IPS-18c (cell line): ENCODE data around the gene LFNG.

Experiments
- H3K4me3 ChIP-seq: 2 replicates; pipeline ENCODE4 v1.7.0; 2013; ENCODE audit warnings: low read depth, mild to moderate bottlenecking, low read length, moderate library complexity; ENCODE audit not compliant: insufficient read depth
- H3K9me3 ChIP-seq: one replicate; pipeline ENCODE4 v1.6.1; 2013; ENCODE audit warnings: mild to moderate bottlenecking, low read length, moderate library complexity; ENCODE audit not compliant: control insufficient read depth, insufficient read depth

Gene LFNG

GRCh38 chr7:2479276-2480069 lies 40.1 kb upstream of the LFNG start:
- H3K9me3 ChIP-seq, result no peaks in the 10 kb centered on the region
- H3K4me3 ChIP-seq, result no peak overlapping the region

- Histone ChIP-seq H3K4me3 (no peak overlapping the region), H3K9me3 (peaks cover 2% of the 10 kb centered on the region)
Measured at GRCh38 chr7:2480070-2480408, 39.5 kb upstream of the LFNG start.

GRCh38 chr7:2481195-2481594 lies 38.4 kb upstream of the LFNG start:
- Histone ChIP-seq H3K4me3 (no peak overlapping the region), H3K9me3 (peaks cover 2% of the 10 kb centered on the region)

- Histone ChIP-seq H3K9me3 (peaks cover 2% of the 10 kb centered on the region), H3K4me3 (no peak overlapping the region)
Measured at GRCh38 chr7:2482725-2483451, 36.7 kb upstream of the LFNG start.

GRCh38 chr7:2483494-2483893 lies 36.1 kb upstream of the LFNG start:
- no peak overlapping the region for H3K4me3 ChIP-seq
- H3K9me3 ChIP-seq, result peaks cover 2% of the 10 kb centered on the region

- Histone ChIP-seq H3K4me3 (no peak overlapping the region), H3K9me3 (peaks cover 2% of the 10 kb centered on the region)
Measured at GRCh38 chr7:2484868-2485267, 34.7 kb upstream of the LFNG start.

- no peak overlapping the region for H3K4me3 ChIP-seq
- peaks cover 2% of the 10 kb centered on the region for H3K9me3 ChIP-seq
Measured at GRCh38 chr7:2487586-2488271, 31.8 kb upstream of the LFNG start.

GRCh38 chr7:2488272-2488645 lies 31.3 kb upstream of the LFNG start:
- peaks cover 2% of the 10 kb centered on the region for H3K9me3 ChIP-seq
- no peak overlapping the region for H3K4me3 ChIP-seq

GRCh38 chr7:2488681-2489080 lies 30.9 kb upstream of the LFNG start:
- Histone ChIP-seq H3K4me3 (no peak overlapping the region), H3K9me3 (peaks cover 2% of the 10 kb centered on the region)

- no peak overlapping the region for H3K4me3 ChIP-seq
Measured at GRCh38 chr7:2490181-2490651, 29.4 kb upstream of the LFNG start.

GRCh38 chr7:2492038-2492437 lies 27.5 kb upstream of the LFNG start:
- H3K4me3 ChIP-seq, result no peak overlapping the region
- no peaks in the 10 kb centered on the region for H3K9me3 ChIP-seq

More at GRCh38 chr7:2490181-2490651, 29.4 kb upstream of the LFNG start:
- H3K9me3 ChIP-seq, result no peaks in the 10 kb centered on the region

GRCh38 chr7:2493205-2494164 lies 26.1 kb upstream of the LFNG start:
- Histone ChIP-seq H3K4me3 (no peak overlapping the region), H3K9me3 (no peaks in the 10 kb centered on the region)

- H3K4me3 ChIP-seq, result no peak overlapping the region
- H3K9me3 ChIP-seq, result no peaks in the 10 kb centered on the region
Measured at GRCh38 chr7:2494191-2495130, 25.1 kb upstream of the LFNG start.

- H3K4me3 ChIP-seq, result peak overlapping the region; percentile 9; the same call in 1 of the 2 replicates
Measured at GRCh38 chr7:2495418-2496299, 23.9 kb upstream of the LFNG start.

GRCh38 chr7:2496375-2496774 lies 23.2 kb upstream of the LFNG start:
- no peaks in the 10 kb centered on the region for H3K9me3 ChIP-seq
- no peak overlapping the region for H3K4me3 ChIP-seq

More at GRCh38 chr7:2495418-2496299, 23.9 kb upstream of the LFNG start:
- H3K9me3 ChIP-seq, result no peaks in the 10 kb centered on the region
